Esophagus squamous epithelium (tissue), 5 donors: ENCODE data around the gene OPA3. TPM values are rescaled to one million over a fixed set of nuclear protein-coding genes. Genes with fewer than 3 reads are reported as not detected.

ENCODE experiments used
- DNase-seq: peaks from one replicate; lab custom pipeline; 2025; lab: John Stamatoyannopoulos, UW
- H3K27ac ChIP-seq, 4 donors: fragments of 200-600 bp; sonication (generic); one replicate each; pipeline ENCODE4 v1.5.1; 2016 to 2019; ENCODE audit warnings: mild to moderate bottlenecking in 1 of 4
- H3K27me3 ChIP-seq, 4 donors: fragments of 200-600 bp; sonication (generic); 1 replicate in 3 of 4; 2 replicates in 1 of 4; pipeline versions ENCODE4 v1.5.1 to v1.6.0; 2017 to 2021; ENCODE audit warnings: antibody characterized with exemption in 1 of 4
- H3K36me3 ChIP-seq, 3 donors: fragments of 200-600 bp; sonication (generic); one replicate each; pipeline ENCODE4 v1.5.1; 2016 to 2019
- H3K4me1 ChIP-seq, 3 donors: fragments of 200-600 bp; sonication (generic); one replicate each; pipeline ENCODE4 v1.5.1; 2017 to 2019
- H3K4me3 ChIP-seq, 4 donors: fragments of 200-600 bp; sonication (generic); 1 replicate in 3 of 4; 2 replicates in 1 of 4; pipeline ENCODE4 v1.5.1; 2016 to 2019; ENCODE audit warnings: mild to moderate bottlenecking in 2 of 4, moderate library complexity in 1 of 4
- H3K9me3 ChIP-seq, 3 donors: fragments of 200-600 bp; sonication (generic); one replicate each; pipeline ENCODE4 v1.5.1; 2016 to 2019
- POLR2A ChIP-seq, 4 donors: fragments of 450-650 bp; IDR thresholded peaks; one replicate each; pipeline ENCODE4 v1.6.1; 2017; ENCODE audit warnings: antibody characterized with exemption in 4 of 4, mild to moderate bottlenecking in 4 of 4, moderate library complexity in 3 of 4
- WGBS, 2 donors: methylation state at CpG; one replicate each; pipeline ENCODE4 v1.1.5; 2018; 5-methylcytosine and 5-hydroxymethylcytosine counted together
- intact Hi-C: fragments of 100-400 bp; cut with DNase I; formaldehyde crosslinking; loops from one replicate; pipeline ENCODE4 v1.15.0; 2022
- total RNA-seq, 4 donors: library from RNA; depleted of rRNA; stranded (reverse); fragments of >200 nt; gene quantifications; one replicate each; pipeline ENCODE4 v1.1.0, GENCODE V29; 2016
- TF ChIP-seq, protein P1 (sequence below), 6 experiments: fragments of 450-650 bp in 4 of 6; fragments of 200-600 bp in 2 of 6; sonication (generic) in 2 of 6; IDR thresholded peaks; one replicate each; pipeline ENCODE4 v1.5.1; 2016 to 2019; ENCODE audit warnings: antibody characterized with exemption in 6 of 6, mild to moderate bottlenecking in 4 of 6, moderate library complexity in 4 of 6
- donor health status: DM: yes; HTN: yes; CAD: no.

The OPA3 gene
- total RNA-seq, 4 donors from 2014 or later: 4.7 to 12.4 (median 10.1) TPM

DNA sequence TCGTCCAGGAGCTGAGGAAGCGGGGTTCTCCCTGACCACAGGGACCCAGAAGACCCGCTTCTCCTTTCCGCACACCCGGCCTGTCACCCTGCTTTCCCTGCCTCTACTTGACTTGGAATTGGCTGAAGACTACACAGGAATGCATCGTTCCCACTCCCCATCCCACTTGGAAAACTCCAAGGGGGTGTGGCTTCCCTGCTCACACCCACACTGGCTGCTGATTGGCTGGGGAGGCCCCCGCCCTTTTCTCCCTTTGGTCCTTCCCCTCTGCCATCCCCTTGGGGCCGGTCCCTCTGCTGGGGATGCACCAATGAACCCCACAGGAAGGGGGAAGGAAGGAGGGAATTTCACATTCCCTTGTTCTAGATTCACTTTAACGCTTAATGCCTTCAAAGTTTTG is 58.5 kb downstream of the OPA3 start:
- TF ChIP-seq, protein P1, sequence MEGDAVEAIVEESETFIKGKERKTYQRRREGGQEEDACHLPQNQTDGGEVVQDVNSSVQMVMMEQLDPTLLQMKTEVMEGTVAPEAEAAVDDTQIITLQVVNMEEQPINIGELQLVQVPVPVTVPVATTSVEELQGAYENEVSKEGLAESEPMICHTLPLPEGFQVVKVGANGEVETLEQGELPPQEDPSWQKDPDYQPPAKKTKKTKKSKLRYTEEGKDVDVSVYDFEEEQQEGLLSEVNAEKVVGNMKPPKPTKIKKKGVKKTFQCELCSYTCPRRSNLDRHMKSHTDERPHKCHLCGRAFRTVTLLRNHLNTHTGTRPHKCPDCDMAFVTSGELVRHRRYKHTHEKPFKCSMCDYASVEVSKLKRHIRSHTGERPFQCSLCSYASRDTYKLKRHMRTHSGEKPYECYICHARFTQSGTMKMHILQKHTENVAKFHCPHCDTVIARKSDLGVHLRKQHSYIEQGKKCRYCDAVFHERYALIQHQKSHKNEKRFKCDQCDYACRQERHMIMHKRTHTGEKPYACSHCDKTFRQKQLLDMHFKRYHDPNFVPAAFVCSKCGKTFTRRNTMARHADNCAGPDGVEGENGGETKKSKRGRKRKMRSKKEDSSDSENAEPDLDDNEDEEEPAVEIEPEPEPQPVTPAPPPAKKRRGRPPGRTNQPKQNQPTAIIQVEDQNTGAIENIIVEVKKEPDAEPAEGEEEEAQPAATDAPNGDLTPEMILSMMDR (IDR thresholded peaks at IDR 0.05): peak in 1 of 6 experiments; percentile 12
- no peak for TF ChIP-seq POLR2A (IDR thresholded peaks at IDR 0.05)
- H3K4me1 ChIP-seq: peaks cover 19 to 47% (median 30%) of the 10 kb centered on the region in 3 donors
- peaks cover 3 to 59% (median 19%) of the 10 kb centered on the region in 3 donors for H3K36me3 ChIP-seq
- DNase-seq: no peak
- peaks cover 0 to under 1% (median 0%) of the 10 kb centered on the region in 3 donors for H3K9me3 ChIP-seq
- WGBS, 2 donors: 61 to 65% methylated on average over 7 to 8 of the region's 9 CpGs
- peak overlapping the region in 3 of 4 donors; percentile 15 to 61 (median 38) for H3K27ac ChIP-seq
- H3K27me3 ChIP-seq: peaks cover 0 to 9% (median 0%) of the 10 kb centered on the region in 4 donors
- intact Hi-C loops: loop anchor here (10.0 kb wide), 1 partner anchor 119 kb away; no protein-coding TSS in a partner anchor
- no peak overlapping the region for H3K4me3 ChIP-seq

DNA sequence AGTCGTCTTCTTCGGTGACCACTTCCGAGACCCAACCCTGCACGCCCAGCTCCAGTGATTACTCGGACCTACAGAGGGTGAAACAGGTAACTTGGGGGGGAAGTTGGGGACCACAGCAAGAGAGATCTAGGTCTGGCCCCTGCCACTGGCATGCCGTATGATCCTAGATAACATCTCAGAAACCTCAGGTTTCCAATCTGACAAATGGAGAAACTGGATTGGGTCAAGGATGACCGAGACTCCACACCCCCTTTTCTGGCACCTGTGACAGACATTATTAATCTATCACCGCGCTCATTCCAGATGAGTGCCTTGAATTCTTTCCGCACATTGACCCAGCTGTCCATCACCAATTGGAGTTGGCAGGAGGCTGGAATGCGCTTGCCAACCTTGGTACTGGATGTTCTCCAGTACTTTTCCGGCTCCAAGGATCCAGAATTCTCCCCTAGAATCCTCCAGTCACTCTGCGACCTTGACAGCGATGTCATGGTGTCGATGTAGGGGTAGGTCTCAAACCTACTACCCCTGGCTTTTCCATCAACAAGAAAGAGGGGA is 60.0 kb downstream of the OPA3 start:
- peak overlapping the region in 2 of 4 donors; percentile 23 to 46 for H3K27ac ChIP-seq

DNA sequence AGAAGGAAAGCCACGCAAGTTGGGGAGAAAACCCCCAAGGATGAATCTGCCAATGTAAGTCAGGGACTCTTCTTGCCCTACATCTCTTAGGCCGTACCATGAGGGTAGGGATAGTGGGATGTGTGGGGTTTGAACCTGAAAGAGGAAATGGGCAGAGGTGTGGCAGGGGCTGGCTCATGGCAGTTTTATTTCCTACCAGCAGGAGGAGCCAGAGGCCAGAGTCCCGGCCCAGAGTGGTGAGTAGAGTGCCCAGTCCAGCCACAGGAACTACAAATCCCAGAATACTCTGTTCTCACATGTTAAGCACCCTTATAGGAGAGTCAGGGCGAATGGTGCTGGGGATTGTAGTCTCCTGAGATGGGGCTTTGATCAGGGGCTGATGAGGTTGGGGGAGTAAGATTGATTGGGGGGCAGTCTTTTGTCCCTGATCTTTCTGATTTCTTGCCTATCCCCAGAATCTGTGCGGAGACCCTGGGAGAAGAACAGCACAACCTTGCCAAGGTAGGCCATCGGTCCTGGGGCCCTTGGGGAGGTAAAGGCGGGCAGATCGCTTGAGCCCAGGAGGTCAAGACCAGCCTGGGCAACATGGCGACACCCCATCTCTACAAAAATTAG is 60.9 kb downstream of the OPA3 start:
- intact Hi-C loops: loop anchor here (5.0 to 10.0 kb wide), 2 partner anchors 39 to 121 kb away; no protein-coding TSS in a partner anchor
- Histone ChIP-seq H3K4me1 (peaks cover 12 to 45% (median 20%) of the 10 kb centered on the region in 3 donors), H3K36me3 (peaks cover 6 to 80% (median 39%) of the 10 kb centered on the region in 3 donors), H3K9me3 (no peaks in the 10 kb centered on the region), H3K27ac (peak overlapping the region in 3 of 4 donors; percentile 22 to 59 (median 43)), H3K27me3 (no peaks in the 10 kb centered on the region), H3K4me3 (no peak overlapping the region)
- DNase-seq: peak; percentile 34
- 19 to 59% methylated on average over 3 to 4 of the region's 9 CpGs for WGBS, 2 donors
- TF ChIP-seq POLR2A (IDR thresholded peaks at IDR 0.05): no peak
- TF ChIP-seq, protein P1 (IDR thresholded peaks at IDR 0.05): peak; percentile 96 to 98 (median 97)

More for the DNA sequence above, 60.0 kb downstream of the OPA3 start:
- DNase-seq: no peak
- TF ChIP-seq POLR2A (IDR thresholded peaks at IDR 0.05): no peak
- TF ChIP-seq, protein P1 (IDR thresholded peaks at IDR 0.05): no peak
- WGBS, 2 donors: 81 to 84% methylated on average over 11 to 14 of the region's 15 CpGs
- Histone ChIP-seq H3K27me3 (peaks cover 0 to 4% (median 0%) of the 10 kb centered on the region in 4 donors), H3K9me3 (no peaks in the 10 kb centered on the region), H3K4me3 (no peak overlapping the region), H3K4me1 (peaks cover 19 to 54% (median 29%) of the 10 kb centered on the region in 3 donors), H3K36me3 (peaks cover 6 to 72% (median 32%) of the 10 kb centered on the region in 3 donors)
- intact Hi-C loops: loop anchor here (5.0 to 10.0 kb wide), 2 partner anchors 38 to 120 kb away; no protein-coding TSS in a partner anchor

DNA sequence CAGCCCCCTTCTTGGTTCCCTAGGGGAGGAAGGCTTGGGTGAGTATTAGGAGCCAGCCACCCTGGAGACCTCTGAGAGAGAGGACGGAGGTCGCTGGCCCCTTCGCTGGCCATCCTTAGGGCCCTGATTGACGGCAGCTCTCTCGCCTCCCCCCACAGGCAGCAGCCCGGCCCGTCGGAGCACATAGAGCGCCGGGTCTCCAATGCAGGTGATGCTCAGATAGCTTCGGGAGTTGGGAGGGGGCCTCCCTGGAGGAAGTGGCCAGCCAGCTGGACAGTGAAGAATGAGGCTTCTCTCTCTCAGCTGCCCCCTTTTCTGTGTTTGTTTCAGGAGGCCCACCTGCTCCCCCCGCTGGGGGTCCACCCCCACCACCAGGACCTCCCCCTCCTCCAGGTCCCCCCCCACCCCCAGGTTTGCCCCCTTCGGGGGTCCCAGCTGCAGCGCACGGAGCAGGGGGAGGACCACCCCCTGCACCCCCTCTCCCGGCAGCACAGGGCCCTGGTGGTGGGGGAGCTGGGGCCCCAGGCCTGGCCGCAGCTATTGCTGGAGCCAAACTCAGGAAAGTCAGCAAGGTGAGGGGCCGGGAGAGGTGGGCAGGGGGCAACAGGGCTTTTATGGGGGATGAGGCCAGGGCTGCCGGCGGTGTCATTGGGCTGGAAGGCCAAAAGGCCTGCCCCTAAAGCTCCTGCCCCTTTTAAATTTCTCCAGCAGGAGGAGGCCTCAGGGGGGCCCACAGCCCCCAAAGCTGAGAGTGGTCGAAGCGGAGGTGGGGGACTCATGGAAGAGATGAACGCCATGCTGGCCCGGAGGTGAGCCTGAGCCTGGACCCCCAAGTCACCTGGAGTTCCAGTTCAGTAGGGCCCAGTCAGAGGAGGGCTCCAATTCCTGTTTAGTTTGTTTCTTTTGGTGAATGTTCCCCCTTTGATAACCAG is 62.3 kb downstream of the OPA3 start:
- no peak overlapping the region for H3K4me3 ChIP-seq
- WGBS, 2 donors: 90 to 94% methylated on average over 9 to 10 of the region's 24 CpGs
- H3K4me1 ChIP-seq: peaks cover 0 to 31% (median 10%) of the 10 kb centered on the region in 3 donors
- H3K27ac ChIP-seq: no peak overlapping the region
- DNase-seq: no peak
- H3K36me3 ChIP-seq: peaks cover 6 to 95% (median 50%) of the 10 kb centered on the region in 3 donors
- TF ChIP-seq POLR2A (IDR thresholded peaks at IDR 0.05): no peak
- TF ChIP-seq, protein P1 (IDR thresholded peaks at IDR 0.05): no peak
- intact Hi-C loops: loop anchor here (5.0 to 10.0 kb wide), 2 partner anchors 40 to 123 kb away; no protein-coding TSS in a partner anchor
- H3K27me3 ChIP-seq: no peaks in the 10 kb centered on the region
- H3K9me3 ChIP-seq: no peaks in the 10 kb centered on the region
